ENCODE results near the gene CRYGN.

Gene CRYGN

GRCh38 chr7:151426441-151426903 is 13.5 kb downstream of the CRYGN start:
- ATAC-seq (ENCODE audit: insufficient read depth, low read depth) (no peak), DNase-seq (no peak)
- Histone ChIP-seq H3K79me2 (ENCODE audit: insufficient read depth, low read length) (no peaks in the 10 kb centered on the region), H3K4me1 (ENCODE audit: insufficient read depth, low read length) (peaks cover 43% of the 10 kb centered on the region), H3K4me3 (ENCODE audit: low read depth in 1 of 2, low read length in 2 of 2) (no peak overlapping the region), H3K27me3 (ENCODE audit: insufficient read depth, low read length, poor library complexity) (no peaks in the 10 kb centered on the region), H3K27ac (ENCODE audit: low read length) (no peak overlapping the region), H4K20me1 (ENCODE audit: insufficient read depth, low read length) (no peaks in the 10 kb centered on the region), H3K9me3 (ENCODE audit: insufficient read depth, low read length, severe bottlenecking) (peaks cover 10% of the 10 kb centered on the region), H3K4me2 (ENCODE audit: insufficient read depth, low read length) (no peak overlapping the region), H3K9ac (ENCODE audit: low read depth, low read length) (no peak overlapping the region), H2AFZ (ENCODE audit: low read depth, low read length) (no peak overlapping the region), H3K36me3 (ENCODE audit: insufficient read depth, low read length) (no peaks in the 10 kb centered on the region)
- no peak for TF ChIP-seq EZH2 (IDR thresholded peaks at IDR 0.05; ENCODE audit: borderline replicate concordance, low read depth, low read length, severe bottlenecking)

DNA sequence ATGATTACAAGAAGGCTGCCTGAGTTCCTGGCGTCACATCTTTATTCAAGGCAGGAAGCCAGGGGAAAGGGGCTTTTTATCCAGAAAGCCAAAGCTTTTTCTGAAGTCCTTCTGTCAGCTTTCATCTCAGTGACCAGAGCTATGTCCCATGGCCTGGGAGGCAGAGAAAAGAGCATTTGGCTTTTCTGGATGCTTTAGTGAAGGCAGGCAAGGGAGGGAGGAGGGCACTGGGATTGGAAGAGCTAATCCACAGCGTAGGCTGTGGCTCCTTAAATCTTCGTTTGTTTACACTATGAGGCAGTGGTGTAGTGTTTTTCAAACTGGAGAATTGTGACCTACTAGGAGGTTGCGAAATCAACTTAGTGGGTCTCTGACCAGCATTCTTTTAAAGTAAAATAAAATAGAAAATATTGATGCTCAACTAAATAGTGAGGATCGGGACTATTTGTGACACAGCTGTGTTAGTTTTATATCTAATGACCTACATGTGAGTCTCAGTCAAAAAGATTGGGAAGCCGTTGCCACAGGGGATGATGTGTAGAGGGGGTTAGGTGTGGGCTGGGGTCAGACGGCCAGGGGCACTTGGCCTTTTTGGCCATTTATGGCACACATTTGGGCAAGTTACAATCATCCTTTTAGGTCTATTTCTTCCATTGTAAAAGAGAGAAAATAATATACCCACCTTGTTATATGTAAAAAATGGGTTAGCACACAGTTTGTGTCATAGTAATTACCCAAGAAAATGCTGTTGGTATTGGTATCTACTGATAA is 14.1 kb downstream of the CRYGN start:
- DNase-seq (no peak), ATAC-seq (ENCODE audit: insufficient read depth, low read depth) (no peak)
- Histone ChIP-seq H3K27ac (ENCODE audit: low read length) (no peak overlapping the region), H3K4me3 (ENCODE audit: low read depth in 1 of 2, low read length in 2 of 2) (no peak overlapping the region), H2AFZ (ENCODE audit: low read depth, low read length) (no peak overlapping the region), H3K27me3 (ENCODE audit: insufficient read depth, low read length, poor library complexity) (no peaks in the 10 kb centered on the region), H3K79me2 (ENCODE audit: insufficient read depth, low read length) (no peaks in the 10 kb centered on the region), H3K9me3 (ENCODE audit: insufficient read depth, low read length, severe bottlenecking) (peaks cover 10% of the 10 kb centered on the region), H4K20me1 (ENCODE audit: insufficient read depth, low read length) (no peaks in the 10 kb centered on the region), H3K36me3 (ENCODE audit: insufficient read depth, low read length) (no peaks in the 10 kb centered on the region), H3K4me2 (ENCODE audit: insufficient read depth, low read length) (no peak overlapping the region), H3K9ac (ENCODE audit: low read depth, low read length) (no peak overlapping the region), H3K4me1 (ENCODE audit: insufficient read depth, low read length) (peaks cover 40% of the 10 kb centered on the region)
- TF ChIP-seq, protein P1, sequence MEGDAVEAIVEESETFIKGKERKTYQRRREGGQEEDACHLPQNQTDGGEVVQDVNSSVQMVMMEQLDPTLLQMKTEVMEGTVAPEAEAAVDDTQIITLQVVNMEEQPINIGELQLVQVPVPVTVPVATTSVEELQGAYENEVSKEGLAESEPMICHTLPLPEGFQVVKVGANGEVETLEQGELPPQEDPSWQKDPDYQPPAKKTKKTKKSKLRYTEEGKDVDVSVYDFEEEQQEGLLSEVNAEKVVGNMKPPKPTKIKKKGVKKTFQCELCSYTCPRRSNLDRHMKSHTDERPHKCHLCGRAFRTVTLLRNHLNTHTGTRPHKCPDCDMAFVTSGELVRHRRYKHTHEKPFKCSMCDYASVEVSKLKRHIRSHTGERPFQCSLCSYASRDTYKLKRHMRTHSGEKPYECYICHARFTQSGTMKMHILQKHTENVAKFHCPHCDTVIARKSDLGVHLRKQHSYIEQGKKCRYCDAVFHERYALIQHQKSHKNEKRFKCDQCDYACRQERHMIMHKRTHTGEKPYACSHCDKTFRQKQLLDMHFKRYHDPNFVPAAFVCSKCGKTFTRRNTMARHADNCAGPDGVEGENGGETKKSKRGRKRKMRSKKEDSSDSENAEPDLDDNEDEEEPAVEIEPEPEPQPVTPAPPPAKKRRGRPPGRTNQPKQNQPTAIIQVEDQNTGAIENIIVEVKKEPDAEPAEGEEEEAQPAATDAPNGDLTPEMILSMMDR (IDR thresholded peaks at IDR 0.05; ENCODE audit: borderline replicate concordance, extremely low read depth, low read length, poor library complexity, severe bottlenecking), result no peak
- no peak for TF ChIP-seq EZH2 (IDR thresholded peaks at IDR 0.05; ENCODE audit: borderline replicate concordance, low read depth, low read length, severe bottlenecking)

DNA sequence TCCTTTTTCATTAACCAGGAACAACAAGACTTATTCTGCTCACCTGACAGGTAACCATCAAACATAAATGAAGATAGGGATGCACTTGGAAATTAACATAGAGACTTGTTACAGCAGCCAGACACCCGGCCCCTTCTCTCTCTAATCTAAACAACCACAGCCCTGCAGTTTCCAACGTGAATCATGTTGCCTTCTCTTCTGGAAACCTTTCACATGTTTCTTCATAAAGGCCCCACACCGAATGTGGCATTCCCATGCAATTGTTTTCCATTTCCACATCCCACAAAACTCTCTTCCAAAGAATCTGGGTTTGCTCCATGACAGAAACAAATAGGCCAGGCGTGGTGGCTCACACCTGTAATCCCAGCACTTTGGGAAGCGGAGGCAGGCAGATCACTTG is 15.1 kb downstream of the CRYGN start:
- no peak for TF ChIP-seq EZH2 (IDR thresholded peaks at IDR 0.05; ENCODE audit: borderline replicate concordance, low read depth, low read length, severe bottlenecking)
- TF ChIP-seq, protein P1 (IDR thresholded peaks at IDR 0.05; ENCODE audit: borderline replicate concordance, extremely low read depth, low read length, poor library complexity, severe bottlenecking), result no peak
- Histone ChIP-seq H3K9me3 (ENCODE audit: insufficient read depth, low read length, severe bottlenecking) (peaks cover 10% of the 10 kb centered on the region), H3K79me2 (ENCODE audit: insufficient read depth, low read length) (no peaks in the 10 kb centered on the region), H3K4me2 (ENCODE audit: insufficient read depth, low read length) (no peak overlapping the region), H4K20me1 (ENCODE audit: insufficient read depth, low read length) (no peaks in the 10 kb centered on the region), H3K27ac (ENCODE audit: low read length) (no peak overlapping the region), H2AFZ (ENCODE audit: low read depth, low read length) (no peak overlapping the region), H3K4me1 (ENCODE audit: insufficient read depth, low read length) (peaks cover 30% of the 10 kb centered on the region), H3K36me3 (ENCODE audit: insufficient read depth, low read length) (no peaks in the 10 kb centered on the region), H3K4me3 (ENCODE audit: low read depth in 1 of 2, low read length in 2 of 2) (no peak overlapping the region), H3K9ac (ENCODE audit: low read depth, low read length) (no peak overlapping the region), H3K27me3 (ENCODE audit: insufficient read depth, low read length, poor library complexity) (no peaks in the 10 kb centered on the region)
- ATAC-seq (ENCODE audit: insufficient read depth, low read depth) (no peak), DNase-seq (no peak)

DNA sequence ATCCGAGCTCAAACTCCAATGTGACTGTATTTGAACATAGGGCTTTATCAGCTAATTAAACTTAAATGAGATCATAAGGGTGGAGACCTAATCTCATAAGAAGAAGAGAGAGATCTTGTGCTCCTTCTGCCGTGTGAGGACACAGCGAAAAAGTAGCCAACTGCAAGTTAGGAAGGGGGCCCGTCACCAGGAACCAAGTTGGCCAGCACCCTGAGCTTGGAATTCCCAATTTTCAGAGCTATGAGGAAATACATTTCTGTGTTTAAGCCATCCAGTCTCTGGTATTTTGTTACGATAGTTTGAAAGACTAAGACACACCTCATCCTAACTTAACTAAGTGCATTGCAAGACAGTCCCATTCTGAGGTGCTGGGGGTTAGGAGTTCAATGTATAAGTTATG is 16.0 kb downstream of the CRYGN start:
- Histone ChIP-seq H2AFZ (ENCODE audit: low read depth, low read length) (no peak overlapping the region), H3K4me1 (ENCODE audit: insufficient read depth, low read length) (peaks cover 21% of the 10 kb centered on the region), H4K20me1 (ENCODE audit: insufficient read depth, low read length) (no peaks in the 10 kb centered on the region), H3K36me3 (ENCODE audit: insufficient read depth, low read length) (no peaks in the 10 kb centered on the region), H3K4me2 (ENCODE audit: insufficient read depth, low read length) (no peak overlapping the region), H3K4me3 (ENCODE audit: low read depth in 1 of 2, low read length in 2 of 2) (no peak overlapping the region), H3K9me3 (ENCODE audit: insufficient read depth, low read length, severe bottlenecking) (peaks cover 12% of the 10 kb centered on the region), H3K27me3 (ENCODE audit: insufficient read depth, low read length, poor library complexity) (no peaks in the 10 kb centered on the region), H3K27ac (ENCODE audit: low read length) (no peak overlapping the region), H3K9ac (ENCODE audit: low read depth, low read length) (no peak overlapping the region), H3K79me2 (ENCODE audit: insufficient read depth, low read length) (no peaks in the 10 kb centered on the region)
- DNase-seq (no peak), ATAC-seq (ENCODE audit: insufficient read depth, low read depth) (no peak)
- TF ChIP-seq, protein P1 (IDR thresholded peaks at IDR 0.05; ENCODE audit: borderline replicate concordance, extremely low read depth, low read length, poor library complexity, severe bottlenecking), result no peak
- no peak for TF ChIP-seq EZH2 (IDR thresholded peaks at IDR 0.05; ENCODE audit: borderline replicate concordance, low read depth, low read length, severe bottlenecking)

Data from DND-41 (cell line).